Bronchial epithelial cell (primary cell): ENCODE measurements around the gene CTNNA2. TPM values are rescaled to one million over a fixed set of nuclear protein-coding genes. Genes with fewer than 3 reads are reported as not detected.

Experiments used
- DNase-seq: peaks from one replicate; pipeline ENCODE4 v3.0.0-alpha.2; 2010; ENCODE audit warnings: low read depth
- FAIRE-seq: peaks from 2 replicates; lab custom pipeline; 2011; peaks lifted over from hg19 to GRCh38; lab: Jason Lieb, UNC
- H3K27me3 ChIP-seq: 2 replicates; pipeline ENCODE4 v1.5.1; 2011; ENCODE audit warnings: low read length; ENCODE audit not compliant: control insufficient read depth, insufficient read depth
- H3K36me3 ChIP-seq: 2 replicates; pipeline ENCODE4 v1.5.1; 2011; ENCODE audit warnings: low read length; ENCODE audit not compliant: control insufficient read depth, insufficient read depth
- H3K4me3 ChIP-seq: 2 replicates; pipeline ENCODE4 v1.5.1; 2011; ENCODE audit warnings: mild to moderate bottlenecking, low read depth, low read length, control low read depth
- CTCF ChIP-seq: IDR thresholded peaks from 2 replicates; pipeline ENCODE4 v1.5.1; 2011; ENCODE audit warnings: mild to moderate bottlenecking, moderate library complexity, low read length, control low read depth, inconsistent platforms; ENCODE audit not compliant: insufficient read depth, severe bottlenecking
- total RNA-seq: library from RNA; depleted of rRNA; stranded (reverse); fragments of >200 nt; gene quantifications from 2 replicates; pipeline ENCODE4 v1.2.1, GENCODE V29; 2014

The CTNNA2 gene
- total RNA-seq, 1 donor from 2014 or later: not detected

- no peak for FAIRE-seq
Measured at GRCh38 chr2:79770926-79771325, 258.1 kb downstream of the CTNNA2 start.

GRCh38 chr2:79771493-79771892, 258.6 kb downstream of the CTNNA2 start:
- H3K36me3 ChIP-seq: no peaks in the 10 kb centered on the region
- DNase-seq: no peak
- FAIRE-seq: no peak
- no peak overlapping the region for H3K4me3 ChIP-seq
- no peak for TF ChIP-seq CTCF
- no peaks in the 10 kb centered on the region for H3K27me3 ChIP-seq

More at GRCh38 chr2:79770926-79771325, 258.1 kb downstream of the CTNNA2 start:
- Histone ChIP-seq H3K27me3 (no peaks in the 10 kb centered on the region), H3K36me3 (no peaks in the 10 kb centered on the region), H3K4me3 (no peak overlapping the region)
- TF ChIP-seq CTCF: no peak
- no peak for DNase-seq

- H3K36me3 ChIP-seq: no peaks in the 10 kb centered on the region
- DNase-seq: no peak
- no peak overlapping the region for H3K4me3 ChIP-seq
- TF ChIP-seq CTCF: no peak
- FAIRE-seq: no peak
- H3K27me3 ChIP-seq: no peaks in the 10 kb centered on the region
Measured at GRCh38 chr2:79774016-79774415, 261.2 kb downstream of the CTNNA2 start.

- DNase-seq (no peak), FAIRE-seq (no peak)
- Histone ChIP-seq H3K4me3 (no peak overlapping the region), H3K36me3 (no peaks in the 10 kb centered on the region), H3K27me3 (no peaks in the 10 kb centered on the region)
- no peak for TF ChIP-seq CTCF
Measured at GRCh38 chr2:79776461-79776860, 263.6 kb downstream of the CTNNA2 start.

GRCh38 chr2:79780781-79781180, 267.9 kb downstream of the CTNNA2 start:
- DNase-seq (no peak), FAIRE-seq (no peak)
- Histone ChIP-seq H3K27me3 (no peaks in the 10 kb centered on the region), H3K36me3 (no peaks in the 10 kb centered on the region), H3K4me3 (no peak overlapping the region)
- no peak for TF ChIP-seq CTCF
